Measurements from ENCODE around the gene MBNL1. TPM values are rescaled to one million over a fixed set of nuclear protein-coding genes. Genes with fewer than 3 reads are reported as not detected.

MBNL1 gene, protein sequence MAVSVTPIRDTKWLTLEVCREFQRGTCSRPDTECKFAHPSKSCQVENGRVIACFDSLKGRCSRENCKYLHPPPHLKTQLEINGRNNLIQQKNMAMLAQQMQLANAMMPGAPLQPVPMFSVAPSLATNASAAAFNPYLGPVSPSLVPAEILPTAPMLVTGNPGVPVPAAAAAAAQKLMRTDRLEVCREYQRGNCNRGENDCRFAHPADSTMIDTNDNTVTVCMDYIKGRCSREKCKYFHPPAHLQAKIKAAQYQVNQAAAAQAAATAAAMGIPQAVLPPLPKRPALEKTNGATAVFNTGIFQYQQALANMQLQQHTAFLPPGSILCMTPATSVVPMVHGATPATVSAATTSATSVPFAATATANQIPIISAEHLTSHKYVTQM
- 100 to 1,000 TPM; 459 to 675 (median 508) TPM for total RNA-seq
- polyA plus RNA-seq = 100 to 1,000 TPM; 371 to 389 TPM
- 925 reads per million, percentile 99 among the genes with 10 or more reads in this experiment for total RNA-seq

DNA sequence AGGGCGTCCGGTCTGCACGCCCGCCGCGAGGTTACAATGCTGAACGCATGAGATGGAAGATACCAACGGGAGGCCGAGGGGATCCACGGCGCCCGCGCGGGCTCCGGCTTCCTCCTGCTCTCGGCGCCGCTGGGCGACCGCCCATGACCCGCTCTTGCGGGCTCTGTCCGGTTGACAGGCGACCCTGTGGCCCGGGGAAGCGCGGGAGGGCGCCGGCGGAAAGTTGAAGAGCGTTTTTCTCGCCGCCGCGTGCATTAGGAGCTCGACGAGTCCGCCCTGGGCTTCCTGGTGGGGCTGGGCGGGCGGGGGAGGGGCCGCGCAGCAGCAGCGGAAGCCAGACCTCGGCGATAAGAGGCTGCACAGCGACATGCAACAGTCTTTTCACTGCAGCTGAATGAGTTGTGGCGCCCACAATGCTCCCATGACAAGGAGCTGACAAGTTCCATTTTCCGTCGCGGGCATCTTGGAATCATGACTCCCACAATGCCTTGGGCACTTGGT, at the start of gene MBNL1:
Gene MBNL1, plus strand, starts transcription at position 375 of the 501 bp plus-strand sequence. CDS start 31,265 bp downstream, outside the sequence.
- Mint-ChIP-seq H3K9me3 (no peaks in the 10 kb centered on the region), H3K4me3 (peak within 1 kb of the TSS; percentile 78 to 100 (median 94)), H3K4me1 (peaks cover 48 to 69% (median 64%) of the 10 kb centered on the region in 7 donors), H3K36me3 (peaks cover 4 to 37% (median 28%) of the 10 kb centered on the region in 5 donors), H3K27me3 (no peaks in the 10 kb centered on the region), H3K27ac (peak within 1 kb of the TSS; percentile 88 to 98 (median 95))
- H3K27ac ChIP-seq (ENCODE audit: low read depth, low read length) = peak within 1 kb of the TSS; percentile 99
- CTCF ChIA-PET = interaction anchor here (0.7 to 2.7 kb wide), 12 partner anchors 11 to 85 kb away, joined by 3 to 16 read pairs (median 6); no protein-coding TSS in a partner anchor
- peak; percentile 77 for ATAC-seq
- intact Hi-C loops (cut with micrococcal nuclease) = loop anchor here (1.0 to 5.0 kb wide), 19 partner anchors 9 to 1722 kb away; partner anchors contain the start of genes EIF2A (in 1 of the 2), GPR171 (in 1 of the 2), SELENOT (in 1 of the 2) and SERP1 (in 1 of the 2)
- no peaks in the 10 kb centered on the region for H3K9me3 ChIP-seq (ENCODE audit: control insufficient read depth in 2 of 3, low read length in 3 of 3)
- peak; percentile 65 to 89 (median 87) for DNase-seq
- POLR2A ChIA-PET = interaction anchor here (0.6 to 11.1 kb wide), 27 partner anchors 11 to 256 kb away, joined by 3 to 229 read pairs (median 12); no protein-coding TSS in a partner anchor
- H3K4me1 ChIP-seq (ENCODE audit: control insufficient read depth in 2 of 2, insufficient read depth in 2 of 2, low read length in 2 of 2) = peaks cover 36 to 46% of the 10 kb centered on the region in 2 donors
- H3K27me3 ChIP-seq (ENCODE audit: control insufficient read depth in 2 of 2, insufficient read depth in 2 of 2, low read length in 2 of 2) = no peaks in the 10 kb centered on the region
- H3K4me3 ChIP-seq (ENCODE audit: low read length) = peak within 1 kb of the TSS; percentile 77
- H3K36me3 ChIP-seq (ENCODE audit: control insufficient read depth in 2 of 3, insufficient read depth in 3 of 3, low read length in 3 of 3) = peaks cover 0 to 12% (median 3%) of the 10 kb centered on the region in 3 experiments

DNA sequence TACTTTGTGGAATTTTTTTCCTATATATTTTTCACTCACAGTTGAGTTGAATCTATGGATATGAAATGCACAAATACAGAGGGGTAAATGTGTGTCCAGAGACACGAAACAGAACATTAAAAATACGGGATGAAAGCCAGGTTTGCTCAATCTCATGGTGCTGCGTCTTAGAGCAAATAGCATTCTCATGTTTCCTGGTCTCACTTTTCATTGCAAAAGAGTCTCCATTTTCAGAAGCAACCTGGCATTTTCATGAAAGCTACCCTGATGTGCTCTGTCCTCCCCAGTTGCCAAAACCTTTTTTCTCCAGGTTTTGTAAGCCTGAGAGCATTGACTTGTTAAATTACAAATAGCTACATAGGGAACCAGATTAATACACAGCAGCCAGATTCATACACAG, 49.5 kb upstream of the MBNL1 start:
- POLR2A ChIA-PET = interaction anchor here (0.6 to 6.3 kb wide), 11 partner anchors 11 to 147 kb away, joined by 3 to 166 read pairs (median 9); partner anchors contain the start of gene MBNL1
- ATAC-seq (peak; percentile 42), DNase-seq (no peak)
- Mint-ChIP-seq H3K27ac (peak overlapping the region; percentile 32 to 99 (median 94)), H3K9me3 (peaks cover 0 to 9% (median 0%) of the 10 kb centered on the region in 11 donors), H3K36me3 (peaks cover 0 to 5% (median 0%) of the 10 kb centered on the region in 5 donors), H3K4me3 (peak overlapping the region; percentile 79 to 93 (median 86)), H3K27me3 (no peaks in the 10 kb centered on the region), H3K4me1 (peaks cover 43 to 84% (median 74%) of the 10 kb centered on the region in 7 donors)
- Histone ChIP-seq H3K4me1 (ENCODE audit: control insufficient read depth in 2 of 2, insufficient read depth in 2 of 2, low read length in 2 of 2) (peaks cover 0 to 41% of the 10 kb centered on the region in 2 donors), H3K36me3 (ENCODE audit: control insufficient read depth in 2 of 3, insufficient read depth in 3 of 3, low read length in 3 of 3) (no peaks in the 10 kb centered on the region), H3K27ac (ENCODE audit: low read depth, low read length) (peak overlapping the region; percentile 67), H3K9me3 (ENCODE audit: control insufficient read depth in 2 of 3, low read length in 3 of 3) (no peaks in the 10 kb centered on the region), H3K4me3 (ENCODE audit: low read length) (peak overlapping the region; percentile 26), H3K27me3 (ENCODE audit: control insufficient read depth in 2 of 2, insufficient read depth in 2 of 2, low read length in 2 of 2) (no peaks in the 10 kb centered on the region)
- CTCF ChIA-PET = interaction anchor here (1.0 to 1.7 kb wide), 4 partner anchors 14 to 26 kb away, joined by 3 to 5 read pairs (median 4); no protein-coding TSS in a partner anchor
- intact Hi-C loops (cut with micrococcal nuclease) = loop anchor here (1.0 to 2.0 kb wide), 5 partner anchors 10 to 49 kb away; partner anchors contain the start of gene MBNL1 (in 1 of the 2)

DNA sequence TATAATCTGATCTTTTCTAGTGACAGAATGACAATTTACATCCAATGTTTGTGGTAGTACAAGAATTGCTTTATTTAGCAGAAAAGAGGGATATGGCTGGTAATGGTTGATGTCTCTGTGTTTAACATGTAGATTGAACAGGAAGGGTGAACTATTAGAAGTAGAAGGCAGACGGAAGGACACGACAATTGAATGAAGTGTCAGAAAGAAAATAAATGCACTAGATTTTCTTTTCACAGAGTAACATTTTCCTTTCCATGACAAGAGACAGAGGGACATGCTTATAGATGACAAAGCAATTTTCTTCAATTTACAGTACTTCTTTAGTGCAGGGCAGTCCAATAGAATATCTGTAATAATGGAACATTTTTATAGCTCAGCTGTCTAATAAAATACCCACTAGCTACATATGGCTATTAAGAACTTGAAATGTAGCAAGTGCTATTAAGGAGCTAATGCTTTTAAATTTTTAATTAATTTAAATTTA, 48.9 kb upstream of the MBNL1 start:
- Histone ChIP-seq H3K36me3 (ENCODE audit: control insufficient read depth in 2 of 3, insufficient read depth in 3 of 3, low read length in 3 of 3) (no peaks in the 10 kb centered on the region), H3K4me3 (ENCODE audit: low read length) (no peak overlapping the region), H3K27me3 (ENCODE audit: control insufficient read depth in 2 of 2, insufficient read depth in 2 of 2, low read length in 2 of 2) (no peaks in the 10 kb centered on the region), H3K4me1 (ENCODE audit: control insufficient read depth in 2 of 2, insufficient read depth in 2 of 2, low read length in 2 of 2) (peaks cover 0 to 41% of the 10 kb centered on the region in 2 donors), H3K9me3 (ENCODE audit: control insufficient read depth in 2 of 3, low read length in 3 of 3) (no peaks in the 10 kb centered on the region), H3K27ac (ENCODE audit: low read depth, low read length) (peak overlapping the region; percentile 67)
- intact Hi-C loops (cut with micrococcal nuclease) = loop anchor here (1.0 to 2.0 kb wide), 5 partner anchors 11 to 48 kb away; partner anchors contain the start of gene MBNL1 (in 1 of the 2)
- Mint-ChIP-seq H3K4me3 (peak overlapping the region in 9 of 10 donors; percentile 79 to 93 (median 87)), H3K27me3 (no peaks in the 10 kb centered on the region), H3K4me1 (peaks cover 44 to 82% (median 71%) of the 10 kb centered on the region in 7 donors), H3K9me3 (peaks cover 0 to 9% (median 0%) of the 10 kb centered on the region in 11 donors), H3K27ac (peak overlapping the region; percentile 32 to 99 (median 94)), H3K36me3 (peaks cover 0 to 5% (median 0%) of the 10 kb centered on the region in 5 donors)
- CTCF ChIA-PET = interaction anchor here (0.6 to 1.7 kb wide), 6 partner anchors 14 to 26 kb away, joined by 3 to 6 read pairs (median 4); no protein-coding TSS in a partner anchor
- ATAC-seq (no peak), DNase-seq (no peak)
- POLR2A ChIA-PET = interaction anchor here (0.6 to 6.3 kb wide), 12 partner anchors 11 to 147 kb away, joined by 3 to 166 read pairs (median 4); partner anchors contain the start of gene MBNL1

DNA sequence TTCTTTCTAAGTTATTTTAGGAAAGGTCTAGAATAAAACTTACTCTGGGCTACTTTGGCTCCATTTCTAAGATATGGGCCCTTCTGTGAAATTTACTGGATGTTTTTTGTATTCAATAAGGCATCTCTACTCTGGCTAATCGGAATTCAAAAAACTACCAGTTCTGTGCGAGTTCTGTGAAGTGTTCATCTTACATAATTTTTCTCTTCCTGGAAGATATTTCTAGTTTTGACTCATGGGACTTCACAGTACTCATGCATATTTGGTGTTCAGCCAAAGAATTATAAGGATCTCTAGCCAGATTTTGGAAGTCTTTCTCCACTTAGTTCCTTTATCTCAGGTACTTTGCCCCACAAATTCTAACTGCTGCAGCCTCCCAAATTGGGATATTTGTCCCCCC, 46.4 kb upstream of the MBNL1 start:
- Histone ChIP-seq H3K4me1 (ENCODE audit: control insufficient read depth in 2 of 2, insufficient read depth in 2 of 2, low read length in 2 of 2) (peaks cover 4 to 46% of the 10 kb centered on the region in 2 donors), H3K9me3 (ENCODE audit: control insufficient read depth in 2 of 3, low read length in 3 of 3) (no peaks in the 10 kb centered on the region), H3K4me3 (ENCODE audit: low read length) (peak overlapping the region; percentile 3), H3K27me3 (ENCODE audit: control insufficient read depth in 2 of 2, insufficient read depth in 2 of 2, low read length in 2 of 2) (no peaks in the 10 kb centered on the region), H3K36me3 (ENCODE audit: control insufficient read depth in 2 of 3, insufficient read depth in 3 of 3, low read length in 3 of 3) (no peaks in the 10 kb centered on the region), H3K27ac (ENCODE audit: low read depth, low read length) (peak overlapping the region; percentile 67)
- H3K4me3 Mint-ChIP-seq = peak overlapping the region; percentile 48 to 86 (median 74)
- peaks cover 0 to 3% (median 0%) of the 10 kb centered on the region in 5 donors for H3K36me3 Mint-ChIP-seq
- ATAC-seq (peak; percentile 57), DNase-seq (peak in 1 of 9 donors; percentile 14)
- ChIA-PET POLR2A (interaction anchor here (0.6 to 2.1 kb wide), 19 partner anchors 9 to 59 kb away, joined by 3 to 14 read pairs (median 3); partner anchors contain the start of gene MBNL1), CTCF (interaction anchor here (1.0 to 1.9 kb wide), 4 partner anchors 11 to 222 kb away, joined by 3 to 6 read pairs (median 4); no protein-coding TSS in a partner anchor)
- peaks cover 0 to 9% (median 0%) of the 10 kb centered on the region in 11 donors for H3K9me3 Mint-ChIP-seq
- intact Hi-C loops (cut with micrococcal nuclease) = loop anchor here (1.0 to 2.0 kb wide), 3 partner anchors 9 to 21 kb away; no protein-coding TSS in a partner anchor
- H3K27ac Mint-ChIP-seq = peak overlapping the region; percentile 65 to 99 (median 92)
- H3K4me1 Mint-ChIP-seq = peaks cover 49 to 80% (median 71%) of the 10 kb centered on the region in 7 donors
- H3K27me3 Mint-ChIP-seq = no peaks in the 10 kb centered on the region

DNA sequence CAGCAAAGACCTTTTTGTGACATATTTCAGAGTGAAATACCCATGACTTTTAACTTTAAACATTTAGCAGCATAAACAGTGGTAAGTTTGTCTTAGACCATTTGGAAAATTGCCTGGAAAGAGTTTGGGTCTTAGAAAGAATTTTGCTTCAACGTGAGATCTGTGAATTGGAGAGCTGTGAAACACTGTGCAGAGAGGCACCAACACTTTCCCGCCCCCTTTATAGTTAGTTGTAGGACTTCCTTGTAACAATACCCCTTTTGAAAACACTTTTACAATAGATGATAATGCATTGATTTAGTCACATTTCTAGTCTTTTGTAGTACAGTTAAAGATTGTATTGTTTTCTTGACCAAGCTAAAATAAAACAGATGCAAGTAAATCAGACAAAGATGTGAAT, 43.5 kb upstream of the MBNL1 start:
- Histone ChIP-seq H3K36me3 (ENCODE audit: control insufficient read depth in 2 of 3, insufficient read depth in 3 of 3, low read length in 3 of 3) (no peaks in the 10 kb centered on the region), H3K4me3 (ENCODE audit: low read length) (no peak overlapping the region), H3K4me1 (ENCODE audit: control insufficient read depth in 2 of 2, insufficient read depth in 2 of 2, low read length in 2 of 2) (peaks cover 4 to 35% of the 10 kb centered on the region in 2 donors), H3K9me3 (ENCODE audit: control insufficient read depth in 2 of 3, low read length in 3 of 3) (no peaks in the 10 kb centered on the region), H3K27ac (ENCODE audit: low read depth, low read length) (no peak overlapping the region), H3K27me3 (ENCODE audit: control insufficient read depth in 2 of 2, insufficient read depth in 2 of 2, low read length in 2 of 2) (no peaks in the 10 kb centered on the region)
- H3K4me3 Mint-ChIP-seq = peak overlapping the region in 9 of 10 donors; percentile 0 to 66 (median 55)
- peak overlapping the region in 4 of 9 donors; percentile 21 to 99 (median 62) for H3K27ac Mint-ChIP-seq
- DNase-seq = no peak
- POLR2A ChIA-PET = interaction anchor here (0.6 to 3.1 kb wide), 12 partner anchors 9 to 204 kb away, joined by 3 to 16 read pairs (median 6); partner anchors contain the start of gene MBNL1
- CTCF ChIA-PET = interaction anchor here (0.6 to 1.8 kb wide), 5 partner anchors 8 to 203 kb away, joined by 3 to 7 read pairs (median 5); partner anchors contain the start of gene MBNL1
- peaks cover 0 to 2% (median 0%) of the 10 kb centered on the region in 11 donors for H3K9me3 Mint-ChIP-seq
- no peak for ATAC-seq
- H3K27me3 Mint-ChIP-seq = no peaks in the 10 kb centered on the region
- peaks cover 0 to 4% (median 0%) of the 10 kb centered on the region in 5 donors for H3K36me3 Mint-ChIP-seq
- H3K4me1 Mint-ChIP-seq = peaks cover 42 to 80% (median 66%) of the 10 kb centered on the region in 7 donors
- intact Hi-C loops (cut with micrococcal nuclease) = loop anchor here in 1 of 2 donors (1.0 kb wide), 1 partner anchor 8 kb away; no protein-coding TSS in a partner anchor

All from naive thymus-derived CD4-positive, alpha-beta T cell (primary cell).